Smooth muscle cell (in vitro differentiated cells): ENCODE results near the gene DMRT3. TPM values are rescaled to one million over a fixed set of nuclear protein-coding genes. Genes with fewer than 3 reads are reported as not detected.

Experiments
- DNase-seq: peaks from one replicate; lab custom pipeline; 2025; ENCODE audit not compliant: unreplicated experiment; lab: John Stamatoyannopoulos, UW
- H2AFZ ChIP-seq: fragments of 200-600 bp; sonication (generic); 2 replicates; pipeline ENCODE4 v1.6.0; 2016; ENCODE audit warnings: antibody characterized with exemption, low read depth, mild to moderate bottlenecking
- H3F3A ChIP-seq: fragments of 200-600 bp; sonication (generic); 2 replicates; pipeline ENCODE4 v1.6.0; 2017; ENCODE audit warnings: antibody characterized with exemption, low read depth
- H3K27ac ChIP-seq: fragments of 200-600 bp; sonication (generic); 2 replicates; pipeline ENCODE4 v1.5.1; 2016; ENCODE audit warnings: low read depth, mild to moderate bottlenecking
- H3K27me3 ChIP-seq: fragments of 200-600 bp; sonication (generic); 2 replicates; pipeline ENCODE4 v1.6.1; 2016; ENCODE audit warnings: low read depth, mild to moderate bottlenecking
- H3K36me3 ChIP-seq: fragments of 200-600 bp; sonication (generic); 2 replicates; pipeline ENCODE4 v1.5.1; 2016; ENCODE audit warnings: low read depth
- H3K4me1 ChIP-seq: fragments of 200-600 bp; sonication (generic); 2 replicates; pipeline ENCODE4 v1.5.1; 2016; ENCODE audit warnings: low read depth
- H3K4me2 ChIP-seq: fragments of 200-600 bp; sonication (generic); 2 replicates; pipeline ENCODE4 v1.6.0; 2016; ENCODE audit warnings: mild to moderate bottlenecking
- H3K4me3 ChIP-seq: fragments of 200-600 bp; sonication (generic); 2 replicates; pipeline ENCODE4 v1.5.1; 2016; ENCODE audit warnings: mild to moderate bottlenecking
- H3K79me2 ChIP-seq: fragments of 200-600 bp; sonication (generic); 2 replicates; pipeline ENCODE4 v1.6.0; 2016; ENCODE audit warnings: low read depth, mild to moderate bottlenecking
- H3K9ac ChIP-seq: fragments of 200-600 bp; sonication (generic); 2 replicates; pipeline ENCODE4 v1.6.0; 2016; ENCODE audit warnings: low read depth
- H3K9me3 ChIP-seq: fragments of 200-600 bp; sonication (generic); replicated peaks from 2 replicates; pipeline ENCODE4 v1.5.1; 2016; ENCODE audit warnings: low read depth
- H4K20me1 ChIP-seq: fragments of 200-600 bp; sonication (generic); 2 replicates; pipeline ENCODE4 v1.6.0; 2016; ENCODE audit warnings: low read depth
- WGBS: methylation state at CpG from one replicate; pipeline ENCODE4 v1.1.7; 2016; ENCODE audit warnings: low lambda C conversion rate; 5-methylcytosine and 5-hydroxymethylcytosine counted together
- polyA plus RNA-seq: library from polyadenylated mRNA; unstranded; fragments of >200 nt; fragmentation: Nextera tagmentation; extraction: Ambion mirVana; gene quantifications from 2 replicates; pipeline ENCODE4 v1.2.1, GENCODE V29; 2016
- total RNA-seq: library from RNA; depleted of rRNA; stranded (reverse); fragments of >200 nt; gene quantifications from 2 replicates; pipeline ENCODE4 v1.2.3, GENCODE V29; 2014
- TF ChIP-seq, protein P1 (sequence below): fragments of 200-600 bp; sonication (generic); IDR thresholded peaks from 2 replicates; pipeline ENCODE4 v1.5.1; 2017; ENCODE audit warnings: borderline replicate concordance, mild to moderate bottlenecking, antibody characterized with exemption; ENCODE audit not compliant: insufficient read depth, poor library complexity, severe bottlenecking

DMRT3 gene
- total and polyA plus RNA-seq, 2 experiments from 2014 or later: not detected

- no peak for DNase-seq
- 65% methylated on average over 10 of the region's 10 CpGs for WGBS
Observed at GRCh38 chr9:1005043-1005667, 28.7 kb downstream of the DMRT3 start.

GRCh38 chr9:1007312-1007711 lies 30.9 kb downstream of the DMRT3 start:
- Histone ChIP-seq H3K79me2 (no peaks in the 10 kb centered on the region), H3F3A (no peaks in the 10 kb centered on the region), H4K20me1 (no peaks in the 10 kb centered on the region), H3K9me3 (no peaks in the 10 kb centered on the region), H3K4me3 (no peak overlapping the region), H3K36me3 (no peaks in the 10 kb centered on the region), H2AFZ (no peak overlapping the region), H3K27ac (no peak overlapping the region), H3K4me1 (no peaks in the 10 kb centered on the region), H3K9ac (no peak overlapping the region), H3K27me3 (no peaks in the 10 kb centered on the region), H3K4me2 (no peak overlapping the region)
- no peak for DNase-seq
- TF ChIP-seq, protein P1, sequence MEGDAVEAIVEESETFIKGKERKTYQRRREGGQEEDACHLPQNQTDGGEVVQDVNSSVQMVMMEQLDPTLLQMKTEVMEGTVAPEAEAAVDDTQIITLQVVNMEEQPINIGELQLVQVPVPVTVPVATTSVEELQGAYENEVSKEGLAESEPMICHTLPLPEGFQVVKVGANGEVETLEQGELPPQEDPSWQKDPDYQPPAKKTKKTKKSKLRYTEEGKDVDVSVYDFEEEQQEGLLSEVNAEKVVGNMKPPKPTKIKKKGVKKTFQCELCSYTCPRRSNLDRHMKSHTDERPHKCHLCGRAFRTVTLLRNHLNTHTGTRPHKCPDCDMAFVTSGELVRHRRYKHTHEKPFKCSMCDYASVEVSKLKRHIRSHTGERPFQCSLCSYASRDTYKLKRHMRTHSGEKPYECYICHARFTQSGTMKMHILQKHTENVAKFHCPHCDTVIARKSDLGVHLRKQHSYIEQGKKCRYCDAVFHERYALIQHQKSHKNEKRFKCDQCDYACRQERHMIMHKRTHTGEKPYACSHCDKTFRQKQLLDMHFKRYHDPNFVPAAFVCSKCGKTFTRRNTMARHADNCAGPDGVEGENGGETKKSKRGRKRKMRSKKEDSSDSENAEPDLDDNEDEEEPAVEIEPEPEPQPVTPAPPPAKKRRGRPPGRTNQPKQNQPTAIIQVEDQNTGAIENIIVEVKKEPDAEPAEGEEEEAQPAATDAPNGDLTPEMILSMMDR: no peak
- 80% methylated on average over 3 of the region's 3 CpGs for WGBS

More at GRCh38 chr9:1005043-1005667, 28.7 kb downstream of the DMRT3 start:
- no peak overlapping the region for H3K27ac ChIP-seq
- TF ChIP-seq, protein P1: peak; percentile 52
- H3K9me3 ChIP-seq: no peaks in the 10 kb centered on the region
- H3K79me2 ChIP-seq: no peaks in the 10 kb centered on the region
- H4K20me1 ChIP-seq: no peaks in the 10 kb centered on the region
- no peak overlapping the region for H3K4me3 ChIP-seq
- no peaks in the 10 kb centered on the region for H3F3A ChIP-seq
- H3K9ac ChIP-seq: no peak overlapping the region
- no peaks in the 10 kb centered on the region for H3K36me3 ChIP-seq
- no peak overlapping the region for H2AFZ ChIP-seq
- H3K27me3 ChIP-seq: no peaks in the 10 kb centered on the region
- no peaks in the 10 kb centered on the region for H3K4me1 ChIP-seq
- no peak overlapping the region for H3K4me2 ChIP-seq

GRCh38 chr9:1008216-1008615 lies 31.8 kb downstream of the DMRT3 start:
- Histone ChIP-seq H3F3A (no peaks in the 10 kb centered on the region), H3K27ac (no peak overlapping the region), H3K36me3 (no peaks in the 10 kb centered on the region), H3K9me3 (no peaks in the 10 kb centered on the region), H4K20me1 (no peaks in the 10 kb centered on the region), H3K27me3 (no peaks in the 10 kb centered on the region), H3K4me2 (no peak overlapping the region), H3K4me3 (no peak overlapping the region), H3K9ac (no peak overlapping the region), H3K4me1 (no peaks in the 10 kb centered on the region), H3K79me2 (no peaks in the 10 kb centered on the region), H2AFZ (no peak overlapping the region)
- TF ChIP-seq, protein P1: no peak
- DNase-seq: no peak
- 81% methylated on average over 3 of the region's 3 CpGs for WGBS
